ENCODE data around the gene SMAD6. TPM values are rescaled to one million over a fixed set of nuclear protein-coding genes. Genes with fewer than 3 reads are reported as not detected.

The SMAD6 gene
- total RNA-seq, 3 donors from 2014 or later = 0.05 to 0.25 (median 0.08) TPM

- no peak for ATAC-seq
- H3K36me3 Mint-ChIP-seq (ENCODE audit: insufficient read depth) = no peaks in the 10 kb centered on the region
- H3K27me3 Mint-ChIP-seq (ENCODE audit: low read depth) = peaks cover 2% of the 10 kb centered on the region
- DNase-seq = no peak
- no peaks in the 10 kb centered on the region for H3K9me3 Mint-ChIP-seq
- no peak overlapping the region for H3K4me3 Mint-ChIP-seq
- no peaks in the 10 kb centered on the region for H3K4me1 Mint-ChIP-seq (ENCODE audit: low read depth)
Measured at GRCh38 chr15:66778716-66779115, 76.7 kb downstream of the SMAD6 start.

DNA sequence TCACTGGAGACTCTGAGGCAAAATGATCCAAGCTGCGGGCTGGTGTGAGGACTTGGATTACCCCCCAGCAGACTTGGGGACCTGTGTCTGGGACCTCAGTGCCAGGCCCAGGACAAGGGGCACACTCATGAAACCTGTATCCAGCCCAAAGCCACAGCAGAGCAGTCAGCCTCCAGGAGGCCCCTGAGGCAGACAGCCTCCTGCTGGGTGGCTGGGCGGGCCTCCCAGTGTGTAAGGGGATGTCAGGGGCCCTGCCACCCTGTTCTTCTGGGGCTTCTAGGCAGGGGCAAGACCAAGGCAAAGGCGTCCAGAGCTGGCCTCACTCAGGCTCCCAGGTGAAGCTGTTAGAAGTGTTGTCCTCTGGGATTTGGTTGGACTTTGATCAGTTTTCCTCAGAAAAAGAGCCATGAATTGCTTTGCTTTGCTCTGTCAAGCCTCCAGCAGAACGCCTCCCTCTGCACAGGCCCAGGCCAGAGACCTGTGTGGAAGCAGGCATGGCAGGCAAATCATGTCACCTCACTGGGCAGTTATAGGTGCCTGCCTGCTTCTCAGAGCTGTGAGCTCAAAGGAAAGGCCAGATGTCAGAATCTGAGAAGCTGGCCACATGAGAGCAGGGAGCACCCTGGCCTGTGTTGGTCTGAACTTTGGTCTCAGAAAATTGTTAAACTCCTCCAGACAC is 77.4 kb downstream of the SMAD6 start:
- Mint-ChIP-seq H3K27me3 (ENCODE audit: low read depth) (peaks cover 2% of the 10 kb centered on the region), H3K9me3 (no peaks in the 10 kb centered on the region), H3K4me1 (ENCODE audit: low read depth) (no peaks in the 10 kb centered on the region), H3K36me3 (ENCODE audit: insufficient read depth) (no peaks in the 10 kb centered on the region), H3K4me3 (no peak overlapping the region)
- DNase-seq = no peak
- ATAC-seq = no peak

DNA sequence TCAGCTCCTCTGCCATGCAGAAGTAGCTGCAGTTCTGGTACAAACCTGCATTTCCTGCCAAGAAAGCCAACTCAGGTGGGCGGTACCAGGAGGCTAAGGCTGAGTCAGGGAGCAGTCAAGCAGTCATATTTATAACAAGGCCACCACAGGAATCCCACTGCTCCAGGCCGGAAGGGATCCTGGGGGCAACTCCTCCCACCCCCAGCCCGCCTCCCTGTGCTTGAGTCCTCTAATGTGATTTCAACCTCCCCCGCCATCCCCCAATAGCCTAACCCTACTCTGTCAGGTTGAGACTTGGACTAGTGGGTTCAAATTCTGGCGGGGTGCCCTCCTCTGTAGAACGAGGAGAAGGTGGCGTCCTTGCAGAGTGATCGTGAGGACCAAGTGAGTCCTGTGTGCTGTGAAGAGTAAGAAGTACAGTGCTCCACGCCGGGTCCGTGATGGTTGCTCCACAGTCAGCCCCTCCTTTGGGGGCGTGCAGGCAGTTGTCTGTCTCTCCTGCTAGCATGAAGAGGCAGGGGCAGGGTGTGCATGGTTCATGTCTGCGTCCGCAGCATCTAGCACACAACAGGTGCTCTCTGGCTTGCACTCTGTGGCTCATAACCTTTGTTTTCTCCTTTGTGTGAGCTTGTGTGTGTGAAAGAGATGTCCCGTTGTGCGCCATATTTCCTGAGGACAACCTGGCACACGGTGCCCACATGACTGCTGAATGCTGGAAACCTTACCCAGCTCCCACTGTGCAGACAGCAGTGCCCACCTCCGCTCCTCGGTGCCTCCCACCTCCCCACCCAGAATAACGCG is 78.3 kb downstream of the SMAD6 start:
- H3K9me3 Mint-ChIP-seq = no peaks in the 10 kb centered on the region
- no peak for ATAC-seq

DNA sequence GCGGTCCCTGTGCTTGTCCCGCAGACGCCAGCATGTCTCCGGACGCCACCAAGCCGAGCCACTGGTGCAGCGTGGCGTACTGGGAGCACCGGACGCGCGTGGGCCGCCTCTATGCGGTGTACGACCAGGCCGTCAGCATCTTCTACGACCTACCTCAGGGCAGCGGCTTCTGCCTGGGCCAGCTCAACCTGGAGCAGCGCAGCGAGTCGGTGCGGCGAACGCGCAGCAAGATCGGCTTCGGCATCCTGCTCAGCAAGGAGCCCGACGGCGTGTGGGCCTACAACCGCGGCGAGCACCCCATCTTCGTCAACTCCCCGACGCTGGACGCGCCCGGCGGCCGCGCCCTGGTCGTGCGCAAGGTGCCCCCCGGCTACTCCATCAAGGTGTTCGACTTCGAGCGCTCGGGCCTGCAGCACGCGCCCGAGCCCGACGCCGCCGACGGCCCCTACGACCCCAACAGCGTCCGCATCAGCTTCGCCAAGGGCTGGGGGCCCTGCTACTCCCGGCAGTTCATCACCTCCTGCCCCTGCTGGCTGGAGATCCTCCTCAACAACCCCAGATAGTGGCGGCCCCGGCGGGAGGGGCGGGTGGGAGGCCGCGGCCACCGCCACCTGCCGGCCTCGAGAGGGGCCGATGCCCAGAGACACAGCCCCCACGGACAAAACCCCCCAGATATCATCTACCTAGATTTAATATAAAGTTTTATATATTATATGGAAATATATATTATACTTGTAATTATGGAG is 79.1 kb downstream of the SMAD6 start:
- no peaks in the 10 kb centered on the region for H3K27me3 Mint-ChIP-seq (ENCODE audit: low read depth)
- H3K4me3 Mint-ChIP-seq = no peak overlapping the region
- H3K4me1 Mint-ChIP-seq (ENCODE audit: low read depth) = no peaks in the 10 kb centered on the region
- H3K9me3 Mint-ChIP-seq = no peaks in the 10 kb centered on the region
- no peak for DNase-seq
- no peak for ATAC-seq
- H3K36me3 Mint-ChIP-seq (ENCODE audit: insufficient read depth) = no peaks in the 10 kb centered on the region

More for the DNA sequence above, 78.3 kb downstream of the SMAD6 start:
- no peaks in the 10 kb centered on the region for H3K36me3 Mint-ChIP-seq (ENCODE audit: insufficient read depth)
- no peak for DNase-seq
- H3K4me1 Mint-ChIP-seq (ENCODE audit: low read depth) = no peaks in the 10 kb centered on the region
- H3K27me3 Mint-ChIP-seq (ENCODE audit: low read depth) = no peaks in the 10 kb centered on the region
- no peak overlapping the region for H3K4me3 Mint-ChIP-seq

- Mint-ChIP-seq H3K9me3 (no peaks in the 10 kb centered on the region), H3K27me3 (ENCODE audit: low read depth) (no peaks in the 10 kb centered on the region), H3K36me3 (ENCODE audit: insufficient read depth) (no peaks in the 10 kb centered on the region), H3K4me3 (no peak overlapping the region), H3K4me1 (ENCODE audit: low read depth) (no peaks in the 10 kb centered on the region)
- ATAC-seq (no peak), DNase-seq (no peak)
Measured at GRCh38 chr15:66782785-66783184, 80.7 kb downstream of the SMAD6 start.

GRCh38 chr15:66783314-66783713 is 81.3 kb downstream of the SMAD6 start:
- H3K4me3 Mint-ChIP-seq = no peak overlapping the region
- no peaks in the 10 kb centered on the region for H3K4me1 Mint-ChIP-seq (ENCODE audit: low read depth)
- H3K27me3 Mint-ChIP-seq (ENCODE audit: low read depth) = no peaks in the 10 kb centered on the region
- DNase-seq = no peak
- H3K36me3 Mint-ChIP-seq (ENCODE audit: insufficient read depth) = no peaks in the 10 kb centered on the region
- H3K9me3 Mint-ChIP-seq = no peaks in the 10 kb centered on the region
- no peak for ATAC-seq

DNA sequence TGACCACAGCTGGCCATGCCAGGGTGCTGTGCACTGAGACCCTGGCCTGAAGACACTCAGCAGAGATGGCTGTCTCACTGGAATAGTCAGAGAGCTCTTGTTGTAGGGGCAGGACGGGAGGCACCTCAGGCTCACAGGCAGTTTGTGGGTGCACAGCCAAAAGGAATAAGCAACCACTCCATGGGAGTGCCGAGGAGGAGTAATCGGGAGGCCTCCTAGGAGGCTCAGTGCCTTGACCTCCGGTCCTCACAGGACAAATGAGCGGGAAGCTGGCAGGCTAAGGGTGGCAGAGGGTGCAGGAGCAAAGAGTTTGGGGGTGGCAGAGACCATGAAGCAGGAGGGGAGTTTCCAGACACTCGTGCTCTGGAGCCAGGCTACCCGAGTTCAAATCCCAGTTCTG is 81.7 kb downstream of the SMAD6 start:
- H3K36me3 Mint-ChIP-seq (ENCODE audit: insufficient read depth) = no peaks in the 10 kb centered on the region
- H3K9me3 Mint-ChIP-seq = no peaks in the 10 kb centered on the region
- no peak overlapping the region for H3K4me3 Mint-ChIP-seq
- H3K27me3 Mint-ChIP-seq (ENCODE audit: low read depth) = no peaks in the 10 kb centered on the region
- H3K4me1 Mint-ChIP-seq (ENCODE audit: low read depth) = no peaks in the 10 kb centered on the region
- DNase-seq (no peak), ATAC-seq (no peak)

GRCh38 chr15:66784174-66784573 is 82.1 kb downstream of the SMAD6 start:
- no peaks in the 10 kb centered on the region for H3K4me1 Mint-ChIP-seq (ENCODE audit: low read depth)
- H3K4me3 Mint-ChIP-seq = no peak overlapping the region
- H3K27me3 Mint-ChIP-seq (ENCODE audit: low read depth) = no peaks in the 10 kb centered on the region
- DNase-seq = no peak
- no peak for ATAC-seq
- no peaks in the 10 kb centered on the region for H3K9me3 Mint-ChIP-seq
- H3K36me3 Mint-ChIP-seq (ENCODE audit: insufficient read depth) = no peaks in the 10 kb centered on the region

DNA sequence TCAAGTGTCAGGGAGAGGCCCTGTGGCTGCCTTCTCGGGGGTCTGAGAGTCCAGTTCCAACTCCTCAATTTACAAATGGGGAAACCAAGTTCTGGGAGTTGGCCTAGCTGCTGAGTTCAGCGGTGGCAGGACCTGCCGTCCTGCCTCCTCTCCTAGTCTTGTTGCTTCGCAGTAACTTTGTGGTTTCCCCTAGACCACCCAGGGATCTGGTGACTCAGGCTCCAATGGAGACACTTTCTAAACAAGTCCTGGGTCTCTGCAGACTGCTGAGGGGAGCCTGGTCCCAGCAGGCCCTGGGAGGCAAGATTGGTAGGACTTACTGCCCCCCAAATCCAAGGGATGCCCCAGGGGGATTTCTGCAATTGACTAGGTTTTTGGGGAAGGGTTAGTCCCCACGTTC is 83.6 kb downstream of the SMAD6 start:
- no peaks in the 10 kb centered on the region for H3K9me3 Mint-ChIP-seq
- no peaks in the 10 kb centered on the region for H3K36me3 Mint-ChIP-seq (ENCODE audit: insufficient read depth)
- no peaks in the 10 kb centered on the region for H3K27me3 Mint-ChIP-seq (ENCODE audit: low read depth)
- no peak for DNase-seq
- no peaks in the 10 kb centered on the region for H3K4me1 Mint-ChIP-seq (ENCODE audit: low read depth)
- H3K4me3 Mint-ChIP-seq = no peak overlapping the region
- no peak for ATAC-seq

DNA sequence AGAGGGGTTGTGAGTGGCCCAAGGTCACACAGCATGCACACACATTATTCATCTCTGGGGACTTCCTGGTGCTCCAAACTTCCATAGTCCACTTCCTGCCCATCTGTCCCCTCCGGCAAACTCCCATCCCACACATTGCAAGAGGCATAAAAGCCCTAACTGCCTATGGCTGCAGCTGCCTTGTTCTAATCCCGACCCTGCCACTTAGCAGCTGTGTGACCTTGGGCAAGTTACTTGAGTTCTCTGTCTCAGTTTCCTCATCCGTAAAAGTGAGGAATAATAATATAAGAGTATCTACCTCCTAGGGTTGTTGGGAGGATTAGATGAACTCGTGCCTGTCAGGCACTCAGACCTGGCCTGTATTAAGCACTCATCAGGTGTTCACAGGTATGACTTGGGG is 84.2 kb downstream of the SMAD6 start:
- no peak for DNase-seq
- Mint-ChIP-seq H3K36me3 (ENCODE audit: insufficient read depth) (no peaks in the 10 kb centered on the region), H3K27me3 (ENCODE audit: low read depth) (no peaks in the 10 kb centered on the region), H3K9me3 (no peaks in the 10 kb centered on the region), H3K4me1 (ENCODE audit: low read depth) (no peaks in the 10 kb centered on the region), H3K4me3 (no peak overlapping the region)
- no peak for ATAC-seq

- DNase-seq = no peak
Measured at GRCh38 chr15:66786708-66787488, 84.9 kb downstream of the SMAD6 start.

GRCh38 chr15:66787489-66787871 is 85.4 kb downstream of the SMAD6 start:
- H3K4me1 Mint-ChIP-seq (ENCODE audit: low read depth) = no peaks in the 10 kb centered on the region
- no peaks in the 10 kb centered on the region for H3K9me3 Mint-ChIP-seq
- no peaks in the 10 kb centered on the region for H3K27me3 Mint-ChIP-seq (ENCODE audit: low read depth)
- no peak for ATAC-seq
- H3K4me3 Mint-ChIP-seq = no peak overlapping the region
- DNase-seq = no peak
- H3K36me3 Mint-ChIP-seq (ENCODE audit: insufficient read depth) = no peaks in the 10 kb centered on the region

More at GRCh38 chr15:66786708-66787488, 84.9 kb downstream of the SMAD6 start:
- Mint-ChIP-seq H3K4me1 (ENCODE audit: low read depth) (no peaks in the 10 kb centered on the region), H3K36me3 (ENCODE audit: insufficient read depth) (no peaks in the 10 kb centered on the region), H3K4me3 (no peak overlapping the region), H3K9me3 (no peaks in the 10 kb centered on the region), H3K27me3 (ENCODE audit: low read depth) (no peaks in the 10 kb centered on the region)
- ATAC-seq = no peak

GRCh38 chr15:66788024-66788423 is 86.0 kb downstream of the SMAD6 start:
- H3K4me3 Mint-ChIP-seq = no peak overlapping the region
- no peaks in the 10 kb centered on the region for H3K9me3 Mint-ChIP-seq
- no peaks in the 10 kb centered on the region for H3K27me3 Mint-ChIP-seq (ENCODE audit: low read depth)
- DNase-seq (no peak), ATAC-seq (no peak)
- H3K4me1 Mint-ChIP-seq (ENCODE audit: low read depth) = no peaks in the 10 kb centered on the region
- H3K36me3 Mint-ChIP-seq (ENCODE audit: insufficient read depth) = no peaks in the 10 kb centered on the region

All from activated T-cell treated with anti-CD3 and anti-CD28 coated beads, Interleukin-2, amount 50 U/mL, for 4 hours (primary cell).